ENCODE results near the gene CPB1. TPM values are rescaled to one million over a fixed set of nuclear protein-coding genes. Genes with fewer than 3 reads are reported as not detected.

Gene CPB1
- total and polyA plus RNA-seq, 2 of the 8 experiments (the other 6 are each of a cell fraction or from before 2014, with no cell fraction given), result not detected

- H3K14ac ChIP-seq (ENCODE audit: insufficient read length), result no peak overlapping the region
- H2AK5ac ChIP-seq (ENCODE audit: low read depth, low read length), result no peak overlapping the region
- CTCF ChIA-PET (ENCODE audit: partially characterized antibody), result interaction anchor here (0.6 to 5.6 kb wide), 36 partner anchors 9 to 543 kb away, joined by 3 to 41 read pairs (median 4); partner anchors contain the start of gene CPA3
- H3K4ac ChIP-seq (replicated peaks; ENCODE audit: insufficient read length, low read depth, low read length), result no peak overlapping the region
- H3K23ac ChIP-seq (ENCODE audit: insufficient read length), result no peak overlapping the region
- no peak overlapping the region for H2BK5ac ChIP-seq (ENCODE audit: low read depth, low read length)
- H3K56ac ChIP-seq (replicated peaks; ENCODE audit: insufficient read length, low read depth, low read length), result no peak overlapping the region
- H2BK20ac ChIP-seq (ENCODE audit: low read length), result no peak overlapping the region
- H2BK12ac ChIP-seq (ENCODE audit: low read depth, low read length), result no peak overlapping the region
- H2BK15ac ChIP-seq (ENCODE audit: low read length), result no peak overlapping the region
- H3K4me1 ChIP-seq (replicated peaks in 1 of 4; ENCODE audit: control insufficient read depth in 3 of 4, insufficient read depth in 4 of 4, low read length in 3 of 4), result no peaks in the 10 kb centered on the region
- H3K4me3 ChIP-seq (ENCODE audit: extremely low read depth in 1 of 4, insufficient read depth in 2 of 4, low read depth in 3 of 4, low read length in 4 of 4), result no peak overlapping the region
- H3K23me2 ChIP-seq (ENCODE audit: low read depth, low read length), result no peaks in the 10 kb centered on the region
- no peaks in the 10 kb centered on the region for H4K20me1 ChIP-seq (replicated peaks in 1 of 2; ENCODE audit: control insufficient read depth in 1 of 2, insufficient read depth in 2 of 2, low read length in 2 of 2)
- no peaks in the 10 kb centered on the region for H3K79me2 ChIP-seq (ENCODE audit: control insufficient read depth in 1 of 2, insufficient read depth in 2 of 2, low read length in 2 of 2)
- H3K4me2 ChIP-seq (ENCODE audit: insufficient read depth in 1 of 2, low read depth in 2 of 2, low read length in 2 of 2), result no peak overlapping the region
- no peak overlapping the region for H2BK120ac ChIP-seq (replicated peaks; ENCODE audit: low read depth, low read length)
- H3K18ac ChIP-seq (ENCODE audit: extremely low read depth, low read length), result no peak overlapping the region
- DNase-seq (ENCODE audit: low read depth in 1 of 2, low spot score in 2 of 2) (no peak), FAIRE-seq (peak; percentile 84)
- H3K9me3 ChIP-seq (ENCODE audit: insufficient read depth in 2 of 2, low read depth in 1 of 2, low read length in 1 of 2), result no peaks in the 10 kb centered on the region
- no peak overlapping the region for H4K5ac ChIP-seq (ENCODE audit: insufficient read length, low read depth, low read length)
- H3K27me3 ChIP-seq (replicated peaks in 1 of 4; ENCODE audit: control insufficient read depth in 3 of 4, extremely low read depth in 1 of 4, insufficient read depth in 3 of 4, low read length in 3 of 4), result no peaks in the 10 kb centered on the region
- POLR2A ChIA-PET (ENCODE audit: partially characterized antibody), result no interaction called here
- no peak overlapping the region for H2AFZ ChIP-seq (ENCODE audit: low read length)
- H3K36me3 ChIP-seq (ENCODE audit: control insufficient read depth in 2 of 4, insufficient read depth in 4 of 4, low read length in 3 of 4), result no peaks in the 10 kb centered on the region
- H3K79me1 ChIP-seq (ENCODE audit: low read depth, low read length), result no peaks in the 10 kb centered on the region
- no peak overlapping the region for H3K27ac ChIP-seq (ENCODE audit: low read depth, low read length)
- no peak overlapping the region for H4K8ac ChIP-seq (ENCODE audit: extremely low read depth, insufficient read depth, low read length)
- no peak overlapping the region for H3K9ac ChIP-seq (replicated peaks in 1 of 4; ENCODE audit: extremely low read depth in 1 of 4, low read depth in 3 of 4, low read length in 3 of 4)
- no peak overlapping the region for H4K91ac ChIP-seq (replicated peaks; ENCODE audit: insufficient read length, low read length)
- TF ChIP-seq BRCA1 (IDR thresholded peaks at IDR 0.05; ENCODE audit: low read depth, low read length) (no peak), TEAD4 (IDR thresholded peaks at IDR 0.05; ENCODE audit: low read depth, low read length) (0 out of 2 replicates have a peak, but pooled peaks have one; percentile 16), RFX5 (IDR thresholded peaks at IDR 0.05; ENCODE audit: borderline replicate concordance, low read depth, low read length) (no peak), USF2 (IDR thresholded peaks at IDR 0.05; ENCODE audit: low read length) (no peak), POLR2AphosphoS5 (IDR thresholded peaks at IDR 0.05; ENCODE audit: low read depth, low read length) (no peak), HDAC2 (IDR thresholded peaks at IDR 0.05; ENCODE audit: borderline replicate concordance in 1 of 2, low read depth in 2 of 2, low read length in 2 of 2) (no peak), BACH1 (IDR thresholded peaks at IDR 0.05; ENCODE audit: low read length) (no peak), CTCF (IDR thresholded peaks at IDR 0.05; ENCODE audit: control extremely low read depth in 1 of 3, insufficient read depth in 1 of 3, low read depth in 1 of 3, low read length in 3 of 3) (peak in 2 of 3 experiments; percentile 55 to 68; a peak in 3 of 4 replicates), MAFK (IDR thresholded peaks at IDR 0.05; ENCODE audit: low read depth, low read length) (no peak), RAD21 (IDR thresholded peaks at IDR 0.05 in 1 of 2, conservative IDR thresholded peaks at IDR 0.05 in 1 of 2; ENCODE audit: low read depth in 2 of 2, low read length in 2 of 2) (peak; percentile 83 to 85), EP300 (IDR thresholded peaks at IDR 0.05; ENCODE audit: borderline replicate concordance in 1 of 2, low read depth in 2 of 2, low read length in 2 of 2) (no peak)
Observed at GRCh38 chr3:148880681-148881080, 53.1 kb downstream of the CPB1 start.
